GM12878 (cell line): ENCODE data around the gene IL1RL1. TPM values are rescaled to one million over a fixed set of nuclear protein-coding genes. Genes with fewer than 3 reads are reported as not detected.

ENCODE experiments used
- BCL11A ChIP-seq: IDR thresholded peaks from 2 replicates; pipeline ENCODE4 v1.6.1; 2011; ENCODE audit warnings: low read depth, low read length
- BRCA1 ChIP-seq: IDR thresholded peaks from 2 replicates; pipeline ENCODE4 v1.6.1; 2011; ENCODE audit warnings: low read depth, low read length, improper control_type of control experiment
- CHD2 ChIP-seq: IDR thresholded peaks from 2 replicates; pipeline ENCODE4 v1.6.1; 2011; ENCODE audit warnings: low read depth, low read length, improper control_type of control experiment, borderline replicate concordance
- GATAD2B ChIP-seq: fragments of 450-650 bp; conservative IDR thresholded peaks from 2 replicates; pipeline ENCODE4 v1.6.1; 2017; ENCODE audit warnings: low read depth, mild to moderate bottlenecking, moderate library complexity
- JUNB ChIP-seq: IDR thresholded peaks from 2 replicates; pipeline ENCODE4 v1.6.1; 2016; ENCODE audit warnings: antibody characterized with exemption, mild to moderate bottlenecking
- NBN ChIP-seq: fragments of 450-650 bp; IDR thresholded peaks from 2 replicates; pipeline ENCODE4 v1.6.1; 2016
- POLR2AphosphoS5 ChIP-seq: IDR thresholded peaks from 2 replicates; pipeline ENCODE4 v1.6.1; 2011; ENCODE audit warnings: mild to moderate bottlenecking, low read length, inconsistent platforms
- POU2F2 ChIP-seq: IDR thresholded peaks from 3 replicates; pipeline ENCODE4 v1.6.1; 2011; ENCODE audit warnings: low read depth, mild to moderate bottlenecking, low read length, borderline replicate concordance
- RB1 ChIP-seq: fragments of 450-650 bp; formaldehyde crosslinking; IDR thresholded peaks from 2 replicates; pipeline ENCODE4 v1.6.1; 2017; ENCODE audit warnings: mild to moderate bottlenecking, borderline replicate concordance
- SIN3A ChIP-seq: IDR thresholded peaks from 2 replicates; pipeline ENCODE4 v1.6.1; 2012; ENCODE audit warnings: low read depth, low read length, improper control_type of control experiment
- SP1 ChIP-seq: IDR thresholded peaks from one replicate; pipeline ENCODE4 v1.6.1; 2011; ENCODE audit warnings: low read depth, low read length
- SPI1 ChIP-seq: IDR thresholded peaks from 2 replicates; pipeline ENCODE4 v1.6.1; 2011; ENCODE audit warnings: low read depth, mild to moderate bottlenecking, low read length, moderate library complexity, borderline replicate concordance; ENCODE audit not compliant: insufficient read depth
- SREBF1 ChIP-seq: IDR thresholded peaks from 2 replicates; pipeline ENCODE4 v1.6.1; 2012; ENCODE audit warnings: mild to moderate bottlenecking, low read length
- TARDBP ChIP-seq: IDR thresholded peaks from 2 replicates; pipeline ENCODE4 v1.6.1; 2016; ENCODE audit warnings: borderline replicate concordance
- polyA plus RNA-seq, 11 experiments: library from polyadenylated mRNA; depleted of rRNA in 4 of 11; unstranded in 6 of 11; stranded (reverse) in 5 of 11; fragments of >200 nt; fragmentation: Nextera tagmentation in 4 of 11; fragmentation: Illumina TruSeq in 1 of 11; extraction: Ambion mirVana in 4 of 11; extraction: Trizol in 1 of 11; gene quantifications; 1 replicate in 1 of 11; 2 replicates in 10 of 11; pipeline versions ENCODE4 v1.2.1 to v1.2.3, GENCODE V29; 2011 to 2016; ENCODE audit warnings: inconsistent platforms in 2 of 11, missing spikeins in 2 of 11, low read depth in 1 of 11
- total RNA-seq, 4 experiments: library from RNA; depleted of rRNA in 3 of 4; stranded (reverse); fragments of >200 nt in 3 of 4; fragmentation: Illumina TruSeq in 1 of 4; extraction: Trizol in 1 of 4; gene quantifications; 2 replicates each; pipeline versions ENCODE4 v1.2.1 to v1.2.3, GENCODE V29; 2013 to 2021
- TF ChIP-seq, protein P1 (sequence below): IDR thresholded peaks from 2 replicates; pipeline ENCODE4 v1.6.1; 2011; ENCODE audit warnings: low read depth, mild to moderate bottlenecking, low read length, moderate library complexity, borderline replicate concordance; ENCODE audit errors: extremely low read depth
- TF ChIP-seq, protein P2 (sequence below): IDR thresholded peaks from 2 replicates; pipeline ENCODE4 v1.6.1; 2011; ENCODE audit warnings: borderline replicate concordance, low read depth, mild to moderate bottlenecking, moderate library complexity, low read length; ENCODE audit not compliant: insufficient read depth, poor library complexity, severe bottlenecking
- TF ChIP-seq, protein P3 (sequence below): IDR thresholded peaks from 2 replicates; pipeline ENCODE4 v1.6.1; 2012; ENCODE audit warnings: mild to moderate bottlenecking, low read depth, low read length
- TF ChIP-seq, protein P4 (sequence below): fragments of 450-650 bp; IDR thresholded peaks from 2 replicates; pipeline ENCODE4 v1.6.1; 2017; ENCODE audit warnings: borderline replicate concordance
- TF ChIP-seq, protein P5 (sequence below): fragments of 450-650 bp; IDR thresholded peaks from 2 replicates; pipeline ENCODE4 v1.6.1; 2017; ENCODE audit warnings: mild to moderate bottlenecking, moderate library complexity

The IL1RL1 gene
- total and polyA plus RNA-seq, 10 of the 15 experiments (the other 5 are each of a cell fraction or from before 2014, with no cell fraction given) = 0.08 to 0.18 TPM; not detected in 8

DNA sequence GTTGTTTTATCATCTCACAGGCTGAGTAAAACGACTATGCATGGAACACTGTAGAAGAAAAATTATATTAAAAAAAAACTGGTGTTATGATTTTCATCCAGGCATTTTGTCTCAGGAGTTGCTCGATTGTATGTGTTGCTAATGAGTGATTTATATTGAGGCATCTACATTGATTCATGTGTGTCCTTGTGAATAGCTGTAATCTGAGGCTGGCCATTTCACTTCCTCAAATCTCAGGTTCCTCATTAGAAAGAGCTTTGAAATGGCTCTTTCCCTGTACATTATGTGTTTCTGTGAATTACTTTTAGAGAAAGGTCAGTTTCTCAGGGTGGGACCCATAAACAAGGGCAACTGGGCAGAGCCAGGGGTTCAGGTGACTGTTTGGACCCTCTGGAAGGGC, 46.6 kb downstream of the IL1RL1 start (continued):
- TF ChIP-seq, protein P1, sequence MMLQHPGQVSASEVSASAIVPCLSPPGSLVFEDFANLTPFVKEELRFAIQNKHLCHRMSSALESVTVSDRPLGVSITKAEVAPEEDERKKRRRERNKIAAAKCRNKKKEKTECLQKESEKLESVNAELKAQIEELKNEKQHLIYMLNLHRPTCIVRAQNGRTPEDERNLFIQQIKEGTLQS = no peak
- TF ChIP-seq, protein P2, sequence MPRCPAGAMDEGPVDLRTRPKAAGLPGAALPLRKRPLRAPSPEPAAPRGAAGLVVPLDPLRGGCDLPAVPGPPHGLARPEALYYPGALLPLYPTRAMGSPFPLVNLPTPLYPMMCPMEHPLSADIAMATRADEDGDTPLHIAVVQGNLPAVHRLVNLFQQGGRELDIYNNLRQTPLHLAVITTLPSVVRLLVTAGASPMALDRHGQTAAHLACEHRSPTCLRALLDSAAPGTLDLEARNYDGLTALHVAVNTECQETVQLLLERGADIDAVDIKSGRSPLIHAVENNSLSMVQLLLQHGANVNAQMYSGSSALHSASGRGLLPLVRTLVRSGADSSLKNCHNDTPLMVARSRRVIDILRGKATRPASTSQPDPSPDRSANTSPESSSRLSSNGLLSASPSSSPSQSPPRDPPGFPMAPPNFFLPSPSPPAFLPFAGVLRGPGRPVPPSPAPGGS = no peak
- no peak for TF ChIP-seq TARDBP
- TF ChIP-seq GATAD2B = no peak
- no peak for TF ChIP-seq NBN
- TF ChIP-seq SPI1 = peak; percentile 96
- TF ChIP-seq BCL11A = peak; percentile 50; the same call in 1 of the 2 replicates
- TF ChIP-seq RB1 = no peak
- no peak for TF ChIP-seq JUNB
- no peak for TF ChIP-seq SP1
- no peak for TF ChIP-seq BRCA1
- TF ChIP-seq, protein P3, sequence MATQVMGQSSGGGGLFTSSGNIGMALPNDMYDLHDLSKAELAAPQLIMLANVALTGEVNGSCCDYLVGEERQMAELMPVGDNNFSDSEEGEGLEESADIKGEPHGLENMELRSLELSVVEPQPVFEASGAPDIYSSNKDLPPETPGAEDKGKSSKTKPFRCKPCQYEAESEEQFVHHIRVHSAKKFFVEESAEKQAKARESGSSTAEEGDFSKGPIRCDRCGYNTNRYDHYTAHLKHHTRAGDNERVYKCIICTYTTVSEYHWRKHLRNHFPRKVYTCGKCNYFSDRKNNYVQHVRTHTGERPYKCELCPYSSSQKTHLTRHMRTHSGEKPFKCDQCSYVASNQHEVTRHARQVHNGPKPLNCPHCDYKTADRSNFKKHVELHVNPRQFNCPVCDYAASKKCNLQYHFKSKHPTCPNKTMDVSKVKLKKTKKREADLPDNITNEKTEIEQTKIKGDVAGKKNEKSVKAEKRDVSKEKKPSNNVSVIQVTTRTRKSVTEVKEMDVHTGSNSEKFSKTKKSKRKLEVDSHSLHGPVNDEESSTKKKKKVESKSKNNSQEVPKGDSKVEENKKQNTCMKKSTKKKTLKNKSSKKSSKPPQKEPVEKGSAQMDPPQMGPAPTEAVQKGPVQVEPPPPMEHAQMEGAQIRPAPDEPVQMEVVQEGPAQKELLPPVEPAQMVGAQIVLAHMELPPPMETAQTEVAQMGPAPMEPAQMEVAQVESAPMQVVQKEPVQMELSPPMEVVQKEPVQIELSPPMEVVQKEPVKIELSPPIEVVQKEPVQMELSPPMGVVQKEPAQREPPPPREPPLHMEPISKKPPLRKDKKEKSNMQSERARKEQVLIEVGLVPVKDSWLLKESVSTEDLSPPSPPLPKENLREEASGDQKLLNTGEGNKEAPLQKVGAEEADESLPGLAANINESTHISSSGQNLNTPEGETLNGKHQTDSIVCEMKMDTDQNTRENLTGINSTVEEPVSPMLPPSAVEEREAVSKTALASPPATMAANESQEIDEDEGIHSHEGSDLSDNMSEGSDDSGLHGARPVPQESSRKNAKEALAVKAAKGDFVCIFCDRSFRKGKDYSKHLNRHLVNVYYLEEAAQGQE = no peak
- no peak for TF ChIP-seq CHD2
- TF ChIP-seq, protein P4, sequence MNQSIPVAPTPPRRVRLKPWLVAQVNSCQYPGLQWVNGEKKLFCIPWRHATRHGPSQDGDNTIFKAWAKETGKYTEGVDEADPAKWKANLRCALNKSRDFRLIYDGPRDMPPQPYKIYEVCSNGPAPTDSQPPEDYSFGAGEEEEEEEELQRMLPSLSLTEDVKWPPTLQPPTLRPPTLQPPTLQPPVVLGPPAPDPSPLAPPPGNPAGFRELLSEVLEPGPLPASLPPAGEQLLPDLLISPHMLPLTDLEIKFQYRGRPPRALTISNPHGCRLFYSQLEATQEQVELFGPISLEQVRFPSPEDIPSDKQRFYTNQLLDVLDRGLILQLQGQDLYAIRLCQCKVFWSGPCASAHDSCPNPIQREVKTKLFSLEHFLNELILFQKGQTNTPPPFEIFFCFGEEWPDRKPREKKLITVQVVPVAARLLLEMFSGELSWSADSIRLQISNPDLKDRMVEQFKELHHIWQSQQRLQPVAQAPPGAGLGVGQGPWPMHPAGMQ = no peak
- 0 out of 2 replicates have a peak, but pooled peaks have one; percentile 32 for TF ChIP-seq POLR2AphosphoS5
- TF ChIP-seq SREBF1 = no peak
- TF ChIP-seq SIN3A = no peak
- TF ChIP-seq POU2F2 = no peak
- TF ChIP-seq, protein P5, sequence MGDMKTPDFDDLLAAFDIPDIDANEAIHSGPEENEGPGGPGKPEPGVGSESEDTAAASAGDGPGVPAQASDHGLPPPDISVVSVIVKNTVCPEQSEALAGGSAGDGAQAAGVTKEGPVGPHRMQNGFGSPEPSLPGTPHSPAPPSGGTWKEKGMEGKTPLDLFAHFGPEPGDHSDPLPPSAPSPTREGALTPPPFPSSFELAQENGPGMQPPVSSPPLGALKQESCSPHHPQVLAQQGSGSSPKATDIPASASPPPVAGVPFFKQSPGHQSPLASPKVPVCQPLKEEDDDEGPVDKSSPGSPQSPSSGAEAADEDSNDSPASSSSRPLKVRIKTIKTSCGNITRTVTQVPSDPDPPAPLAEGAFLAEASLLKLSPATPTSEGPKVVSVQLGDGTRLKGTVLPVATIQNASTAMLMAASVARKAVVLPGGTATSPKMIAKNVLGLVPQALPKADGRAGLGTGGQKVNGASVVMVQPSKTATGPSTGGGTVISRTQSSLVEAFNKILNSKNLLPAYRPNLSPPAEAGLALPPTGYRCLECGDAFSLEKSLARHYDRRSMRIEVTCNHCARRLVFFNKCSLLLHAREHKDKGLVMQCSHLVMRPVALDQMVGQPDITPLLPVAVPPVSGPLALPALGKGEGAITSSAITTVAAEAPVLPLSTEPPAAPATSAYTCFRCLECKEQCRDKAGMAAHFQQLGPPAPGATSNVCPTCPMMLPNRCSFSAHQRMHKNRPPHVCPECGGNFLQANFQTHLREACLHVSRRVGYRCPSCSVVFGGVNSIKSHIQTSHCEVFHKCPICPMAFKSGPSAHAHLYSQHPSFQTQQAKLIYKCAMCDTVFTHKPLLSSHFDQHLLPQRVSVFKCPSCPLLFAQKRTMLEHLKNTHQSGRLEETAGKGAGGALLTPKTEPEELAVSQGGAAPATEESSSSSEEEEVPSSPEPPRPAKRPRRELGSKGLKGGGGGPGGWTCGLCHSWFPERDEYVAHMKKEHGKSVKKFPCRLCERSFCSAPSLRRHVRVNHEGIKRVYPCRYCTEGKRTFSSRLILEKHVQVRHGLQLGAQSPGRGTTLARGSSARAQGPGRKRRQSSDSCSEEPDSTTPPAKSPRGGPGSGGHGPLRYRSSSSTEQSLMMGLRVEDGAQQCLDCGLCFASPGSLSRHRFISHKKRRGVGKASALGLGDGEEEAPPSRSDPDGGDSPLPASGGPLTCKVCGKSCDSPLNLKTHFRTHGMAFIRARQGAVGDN = no peak
